Esophagus squamous epithelium (tissue), 5 donors: ENCODE data around the gene FRRS1L. TPM values are rescaled to one million over a fixed set of nuclear protein-coding genes. Genes with fewer than 3 reads are reported as not detected.

Source experiments
- DNase-seq: peaks from one replicate; lab custom pipeline; 2025; lab: John Stamatoyannopoulos, UW
- H3K27ac ChIP-seq, 4 donors: fragments of 200-600 bp; sonication (generic); one replicate each; pipeline ENCODE4 v1.5.1; 2016 to 2019; ENCODE audit warnings: mild to moderate bottlenecking in 1 of 4
- H3K27me3 ChIP-seq, 4 donors: fragments of 200-600 bp; sonication (generic); 1 replicate in 3 of 4; 2 replicates in 1 of 4; pipeline versions ENCODE4 v1.5.1 to v1.6.0; 2017 to 2021; ENCODE audit warnings: antibody characterized with exemption in 1 of 4
- H3K36me3 ChIP-seq, 3 donors: fragments of 200-600 bp; sonication (generic); one replicate each; pipeline ENCODE4 v1.5.1; 2016 to 2019
- H3K4me1 ChIP-seq, 3 donors: fragments of 200-600 bp; sonication (generic); one replicate each; pipeline ENCODE4 v1.5.1; 2017 to 2019
- H3K4me3 ChIP-seq, 4 donors: fragments of 200-600 bp; sonication (generic); 1 replicate in 3 of 4; 2 replicates in 1 of 4; pipeline ENCODE4 v1.5.1; 2016 to 2019; ENCODE audit warnings: mild to moderate bottlenecking in 2 of 4, moderate library complexity in 1 of 4
- H3K9me3 ChIP-seq, 3 donors: fragments of 200-600 bp; sonication (generic); one replicate each; pipeline ENCODE4 v1.5.1; 2016 to 2019
- CTCF ChIP-seq, 6 experiments: fragments of 450-650 bp in 4 of 6; fragments of 200-600 bp in 2 of 6; sonication (generic) in 2 of 6; IDR thresholded peaks; one replicate each; pipeline ENCODE4 v1.5.1; 2016 to 2019; ENCODE audit warnings: antibody characterized with exemption in 6 of 6, mild to moderate bottlenecking in 4 of 6, moderate library complexity in 4 of 6
- POLR2A ChIP-seq, 4 donors: fragments of 450-650 bp; IDR thresholded peaks; one replicate each; pipeline ENCODE4 v1.6.1; 2017; ENCODE audit warnings: antibody characterized with exemption in 4 of 4, mild to moderate bottlenecking in 4 of 4, moderate library complexity in 3 of 4
- WGBS, 2 donors: methylation state at CpG; one replicate each; pipeline ENCODE4 v1.1.5; 2018; 5-methylcytosine and 5-hydroxymethylcytosine counted together
- intact Hi-C: fragments of 100-400 bp; cut with DNase I; formaldehyde crosslinking; loops from one replicate; pipeline ENCODE4 v1.15.0; 2022
- total RNA-seq, 4 donors: library from RNA; depleted of rRNA; stranded (reverse); fragments of >200 nt; gene quantifications; one replicate each; pipeline ENCODE4 v1.1.0, GENCODE V29; 2016
- donor health status: DM: yes; HTN: yes; CAD: no.

FRRS1L gene
- total RNA-seq, 4 donors from 2014 or later = 0.04 to 1.5 (median 0.12) TPM; not detected in 1

GRCh38 chr9:109087795-109088194 lies 79.3 kb downstream of the FRRS1L start:
- intact Hi-C loops = no loop called here
- 91 to 100% methylated on average over 2 of the region's 2 CpGs for WGBS, 2 donors
- peaks cover 0 to 98% (median 6%) of the 10 kb centered on the region in 3 donors for H3K36me3 ChIP-seq

GRCh38 chr9:109086221-109086620 lies 80.8 kb downstream of the FRRS1L start:
- intact Hi-C loops = no loop called here
- Histone ChIP-seq H3K4me1 (peaks cover 0 to 19% (median 0%) of the 10 kb centered on the region in 3 donors), H3K27me3 (no peaks in the 10 kb centered on the region), H3K9me3 (no peaks in the 10 kb centered on the region), H3K27ac (peak overlapping the region in 2 of 4 donors; percentile 43 to 64), H3K36me3 (peaks cover 0 to 94% (median 6%) of the 10 kb centered on the region in 3 donors), H3K4me3 (no peak overlapping the region)
- DNase-seq = no peak
- 75 to 78% methylated on average over 3 of the region's 3 CpGs for WGBS, 2 donors
- no peak for TF ChIP-seq POLR2A (IDR thresholded peaks at IDR 0.05)
- TF ChIP-seq CTCF (IDR thresholded peaks at IDR 0.05) = peak in 1 of 6 experiments; percentile 9

More at GRCh38 chr9:109087795-109088194, 79.3 kb downstream of the FRRS1L start:
- Histone ChIP-seq H3K4me3 (no peak overlapping the region), H3K27me3 (no peaks in the 10 kb centered on the region), H3K27ac (no peak overlapping the region), H3K9me3 (no peaks in the 10 kb centered on the region), H3K4me1 (peaks cover 0 to 19% (median 0%) of the 10 kb centered on the region in 3 donors)
- no peak for DNase-seq
- no peak for TF ChIP-seq POLR2A (IDR thresholded peaks at IDR 0.05)
- no peak for TF ChIP-seq CTCF (IDR thresholded peaks at IDR 0.05)

- intact Hi-C loops = no loop called here
Observed at GRCh38 chr9:109085510-109085909, 81.5 kb downstream of the FRRS1L start.

GRCh38 chr9:109083813-109084405 lies 83.1 kb downstream of the FRRS1L start:
- Histone ChIP-seq H3K27ac (no peak overlapping the region), H3K4me3 (no peak overlapping the region), H3K9me3 (no peaks in the 10 kb centered on the region), H3K27me3 (no peaks in the 10 kb centered on the region), H3K4me1 (peaks cover 0 to 19% (median 0%) of the 10 kb centered on the region in 3 donors), H3K36me3 (peaks cover 0 to 94% (median 3%) of the 10 kb centered on the region in 3 donors)
- 94% methylated on average over 4 of the region's 4 CpGs for WGBS, 2 donors
- intact Hi-C loops = no loop called here
- TF ChIP-seq CTCF (IDR thresholded peaks at IDR 0.05) (no peak), POLR2A (IDR thresholded peaks at IDR 0.05) (no peak)
- DNase-seq = no peak

More at GRCh38 chr9:109085510-109085909, 81.5 kb downstream of the FRRS1L start:
- Histone ChIP-seq H3K4me3 (no peak overlapping the region), H3K9me3 (no peaks in the 10 kb centered on the region), H3K27me3 (no peaks in the 10 kb centered on the region), H3K36me3 (peaks cover 0 to 94% (median 6%) of the 10 kb centered on the region in 3 donors), H3K4me1 (peaks cover 0 to 19% (median 0%) of the 10 kb centered on the region in 3 donors), H3K27ac (peak overlapping the region in 3 of 4 donors; percentile 42 to 64 (median 43))
- DNase-seq = no peak
- no peak for TF ChIP-seq CTCF (IDR thresholded peaks at IDR 0.05)
- no peak for TF ChIP-seq POLR2A (IDR thresholded peaks at IDR 0.05)

- peaks cover 0 to 94% (median 0%) of the 10 kb centered on the region in 3 donors for H3K36me3 ChIP-seq
- no peak overlapping the region for H3K4me3 ChIP-seq
- TF ChIP-seq POLR2A (IDR thresholded peaks at IDR 0.05) = no peak
- no peak for TF ChIP-seq CTCF (IDR thresholded peaks at IDR 0.05)
- peaks cover 0 to 19% (median 0%) of the 10 kb centered on the region in 3 donors for H3K4me1 ChIP-seq
- intact Hi-C loops = no loop called here
- no peaks in the 10 kb centered on the region for H3K27me3 ChIP-seq
- no peak for DNase-seq
- 87 to 88% methylated on average over 7 of the region's 7 CpGs for WGBS, 2 donors
- H3K9me3 ChIP-seq = no peaks in the 10 kb centered on the region
- no peak overlapping the region for H3K27ac ChIP-seq
Observed at GRCh38 chr9:109083141-109083540, 83.9 kb downstream of the FRRS1L start.
